ENCODE results near the gene ANKRD9.

ANKRD9 gene

GRCh38 chr14:102497998-102498677, 11.4 kb downstream of the ANKRD9 start:
- peak; percentile 19 for DNase-seq

- DNase-seq: no peak
Observed at GRCh38 chr14:102496958-102497744, 12.4 kb downstream of the ANKRD9 start.

DNA sequence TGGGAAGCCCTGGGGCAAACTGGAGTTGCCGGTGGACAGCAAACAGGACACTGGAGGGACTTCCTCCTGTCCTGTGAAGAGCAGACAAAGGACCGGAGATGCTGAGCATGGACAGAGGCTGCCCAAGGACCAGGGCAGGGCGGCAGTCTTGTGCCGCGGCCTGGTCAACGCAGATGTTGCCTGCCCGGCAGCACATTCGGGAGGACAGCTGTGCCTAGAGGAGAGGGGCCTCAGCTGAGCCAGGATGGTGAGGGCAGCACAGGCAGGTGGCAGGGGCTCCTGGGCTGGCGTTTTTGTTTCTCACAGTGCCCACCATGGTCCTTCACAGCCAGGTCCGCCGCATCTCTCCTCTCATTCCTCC, 13.3 kb downstream of the ANKRD9 start:
- DNase-seq: no peak

- DNase-seq: no peak
Observed at GRCh38 chr14:102495491-102496330, 13.9 kb downstream of the ANKRD9 start.

GRCh38 chr14:102493585-102493984, 16.0 kb downstream of the ANKRD9 start:
- DNase-seq: no peak

DNA sequence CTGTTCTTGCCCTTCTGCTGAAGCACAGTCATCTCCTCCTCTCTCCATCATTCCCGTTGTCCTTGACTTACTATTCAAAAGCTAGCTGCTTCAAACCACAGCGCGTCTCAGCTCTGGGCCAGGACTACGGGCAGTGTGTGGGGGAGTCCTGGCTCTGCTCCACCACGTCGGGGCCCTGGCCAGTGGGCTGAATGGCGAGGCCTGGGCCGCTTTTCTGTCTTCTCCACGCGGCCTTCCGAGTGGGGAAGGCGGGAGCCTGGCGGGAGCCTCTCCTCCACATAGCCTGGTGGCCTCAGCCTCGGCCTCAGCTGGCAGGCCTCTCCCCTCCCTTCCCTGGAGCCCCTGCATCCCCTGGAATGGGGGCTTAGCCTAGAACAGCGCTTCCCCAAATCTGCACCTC, 16.5 kb downstream of the ANKRD9 start:
- DNase-seq: no peak

DNA sequence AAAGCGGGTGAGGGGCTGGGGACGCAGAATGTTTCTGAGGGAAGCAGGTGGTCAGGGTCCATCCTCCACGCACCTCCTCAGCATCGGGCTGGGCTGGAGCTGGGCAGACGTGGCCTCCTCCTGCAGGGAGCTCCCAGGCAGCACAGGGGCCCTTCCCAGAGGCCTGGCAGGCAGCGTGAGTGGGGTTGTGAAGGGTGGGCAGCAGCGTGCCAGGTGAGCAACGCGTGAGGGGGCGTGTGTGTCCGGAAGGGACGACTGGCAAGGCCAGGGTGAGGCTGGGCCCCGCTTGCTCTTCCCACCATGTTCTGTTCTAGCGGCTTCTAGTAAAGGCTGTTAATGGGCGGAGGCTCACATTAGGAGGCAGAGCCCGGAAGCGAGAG, 17.1 kb downstream of the ANKRD9 start:
- no peak for DNase-seq

DNA sequence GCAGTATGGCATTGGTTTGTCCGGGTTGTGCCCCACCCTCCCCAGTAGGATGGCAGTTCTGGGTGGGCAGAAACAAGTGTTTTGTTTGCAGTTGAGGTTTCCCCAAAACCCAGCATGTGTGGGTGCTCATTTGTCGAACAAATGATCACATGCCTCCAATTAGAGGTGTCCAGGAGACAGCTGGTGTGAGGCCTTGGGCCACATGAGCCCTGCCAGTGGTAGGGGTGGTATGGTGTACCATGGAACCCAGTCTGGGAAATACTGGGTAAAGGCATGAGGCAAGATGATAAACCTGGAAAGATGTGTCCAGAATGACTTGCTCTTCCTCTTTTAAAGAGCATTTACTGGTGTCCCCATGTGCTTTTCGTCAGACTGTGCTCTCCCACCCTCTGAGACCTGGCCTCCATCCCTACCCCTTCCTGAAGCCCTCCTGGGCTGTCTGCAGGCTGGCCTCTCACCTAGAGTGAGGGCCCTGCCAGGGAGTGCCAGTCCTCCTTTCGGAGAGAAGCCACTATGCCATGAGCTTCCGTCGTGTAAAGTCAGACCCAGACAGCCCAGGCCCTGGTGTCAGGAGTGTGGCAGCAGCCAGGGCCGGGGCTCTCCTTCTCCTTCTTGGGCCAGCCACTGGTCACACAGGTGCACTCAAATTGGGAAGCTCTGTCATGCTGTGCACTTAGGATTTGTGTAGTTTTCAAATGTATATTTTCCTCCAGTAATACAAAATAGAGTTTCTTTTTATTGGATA, 17.6 kb downstream of the ANKRD9 start:
- DNase-seq: no peak

- no peak for DNase-seq
Observed at GRCh38 chr14:102491366-102491765, 18.2 kb downstream of the ANKRD9 start.

DNA sequence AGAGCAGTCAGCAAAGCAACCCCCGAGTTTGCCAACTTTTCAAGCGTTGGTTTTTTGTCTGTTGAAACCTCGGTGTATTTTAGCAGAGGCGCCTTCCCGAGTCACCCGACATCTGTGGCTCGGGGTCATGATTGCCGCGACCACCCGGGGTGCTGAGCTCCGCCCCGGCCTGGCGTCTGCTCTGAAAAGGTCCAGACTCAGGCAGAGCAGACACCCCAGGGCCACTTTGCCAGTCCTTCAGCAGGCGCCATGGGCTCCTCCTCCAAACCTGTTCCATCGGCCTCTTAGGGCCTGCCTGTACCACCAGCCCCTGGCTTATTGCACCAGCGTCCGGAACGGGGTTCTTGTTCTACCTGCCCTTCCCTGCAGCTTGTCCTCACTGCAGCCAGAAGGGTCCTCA, 19.1 kb downstream of the ANKRD9 start:
- no peak for DNase-seq

- DNase-seq: no peak
Observed at GRCh38 chr14:102487204-102487577, 22.4 kb downstream of the ANKRD9 start.

DNA sequence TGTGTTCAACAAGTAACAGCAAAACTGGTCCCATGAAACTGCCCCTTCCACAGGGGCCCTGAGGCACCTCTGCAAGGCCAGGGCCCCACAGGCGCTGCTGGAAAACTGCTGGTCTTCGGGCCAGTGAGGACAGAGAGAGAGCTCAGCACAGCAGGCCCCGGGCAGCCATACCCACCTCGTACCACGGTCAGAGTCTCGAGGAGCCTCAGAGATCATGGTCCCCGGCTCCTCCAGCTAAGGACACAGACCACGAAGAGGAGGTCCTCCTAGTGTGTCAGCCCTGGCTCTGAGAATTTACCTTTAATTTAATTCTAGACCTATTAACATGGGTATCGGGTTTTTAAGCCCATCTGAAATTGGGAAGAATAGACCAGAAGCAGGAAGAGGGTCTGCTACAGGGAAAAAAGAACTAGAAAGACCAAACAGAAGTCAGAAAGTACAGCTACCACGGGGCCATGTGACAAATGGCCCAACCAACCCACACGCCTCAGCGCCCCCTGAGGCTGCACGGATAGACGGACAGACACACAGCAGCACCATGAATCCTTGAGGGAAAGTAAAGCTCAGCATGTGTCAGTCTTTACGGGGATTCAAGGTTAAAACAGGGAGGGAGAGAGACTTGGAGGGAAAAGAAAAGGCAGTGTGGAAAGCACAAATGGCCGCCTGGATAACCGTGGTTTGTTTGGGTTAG, 22.9 kb downstream of the ANKRD9 start:
- no peak for DNase-seq

DNA sequence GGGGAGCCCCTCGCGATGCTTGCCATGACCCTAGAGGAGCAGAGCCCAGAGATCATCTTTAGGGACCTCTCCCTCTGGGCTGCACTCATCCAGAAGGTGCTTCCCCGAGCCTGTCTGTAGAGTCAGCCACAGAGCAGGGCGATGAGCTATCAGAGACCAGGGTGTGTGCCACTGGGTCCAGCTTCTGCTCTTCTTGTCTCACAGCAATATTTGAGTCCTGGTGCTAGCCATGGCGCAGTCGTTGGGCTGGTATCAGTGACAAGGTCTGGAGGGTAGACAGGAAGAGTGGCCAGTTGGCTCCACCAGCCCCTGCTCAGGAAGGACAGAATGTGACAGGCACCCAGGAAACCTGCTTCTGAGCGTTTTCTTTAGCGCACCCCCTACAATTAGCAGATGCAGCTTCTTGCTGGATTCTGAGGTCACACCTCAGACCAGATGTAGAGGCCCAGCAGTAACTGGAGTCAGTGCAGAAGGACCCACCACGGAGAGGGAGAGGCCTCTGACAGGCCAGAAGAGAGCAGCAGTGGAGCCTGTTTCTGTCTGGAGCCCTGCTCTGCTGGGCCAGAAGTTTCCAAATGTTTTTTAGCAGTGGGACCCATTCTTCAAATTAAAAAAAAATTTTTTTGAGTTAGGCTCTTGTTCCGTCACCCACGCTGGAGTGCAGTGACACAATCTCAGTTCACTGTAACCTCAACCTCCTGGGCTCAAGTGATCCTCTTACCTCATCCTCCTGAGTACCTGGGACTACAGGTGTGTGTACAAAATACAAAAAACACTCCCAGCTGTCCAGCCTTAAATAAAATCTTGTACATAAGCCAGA, 23.7 kb downstream of the ANKRD9 start:
- no peak for DNase-seq

- DNase-seq: no peak
Observed at GRCh38 chr14:102484316-102484715, 25.3 kb downstream of the ANKRD9 start.

- DNase-seq: no peak
Observed at GRCh38 chr14:102481791-102482238, 27.8 kb downstream of the ANKRD9 start.

GRCh38 chr14:102481371-102481770, 28.2 kb downstream of the ANKRD9 start:
- no peak for DNase-seq

GRCh38 chr14:102479777-102480176, 29.8 kb downstream of the ANKRD9 start:
- peak; percentile 88 for DNase-seq

- no peak for DNase-seq
Observed at GRCh38 chr14:102479107-102479506, 30.5 kb downstream of the ANKRD9 start.

DNA sequence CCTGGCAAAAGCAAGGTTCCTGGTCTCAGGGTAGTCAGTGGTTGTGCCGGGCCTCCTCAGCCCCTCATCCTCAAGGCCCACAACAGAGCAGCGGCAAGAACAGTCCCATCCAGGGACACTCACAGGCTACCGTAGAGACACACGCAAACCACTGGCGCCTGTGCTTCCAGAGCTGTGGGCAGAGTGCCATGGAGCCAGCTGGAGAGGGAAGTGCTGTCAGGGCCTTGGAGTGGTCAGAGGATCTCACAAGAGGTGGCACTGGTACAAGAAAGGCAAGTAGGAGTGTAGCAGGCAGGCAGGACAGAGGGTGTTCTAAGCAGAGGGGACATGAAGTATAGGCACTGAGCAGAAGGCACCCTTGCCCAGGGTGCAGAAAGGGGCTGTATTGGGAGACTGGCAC, 34.6 kb downstream of the ANKRD9 start:
- no peak for DNase-seq

- no peak for DNase-seq
Observed at GRCh38 chr14:102473559-102473958, 36.0 kb downstream of the ANKRD9 start.

DNA sequence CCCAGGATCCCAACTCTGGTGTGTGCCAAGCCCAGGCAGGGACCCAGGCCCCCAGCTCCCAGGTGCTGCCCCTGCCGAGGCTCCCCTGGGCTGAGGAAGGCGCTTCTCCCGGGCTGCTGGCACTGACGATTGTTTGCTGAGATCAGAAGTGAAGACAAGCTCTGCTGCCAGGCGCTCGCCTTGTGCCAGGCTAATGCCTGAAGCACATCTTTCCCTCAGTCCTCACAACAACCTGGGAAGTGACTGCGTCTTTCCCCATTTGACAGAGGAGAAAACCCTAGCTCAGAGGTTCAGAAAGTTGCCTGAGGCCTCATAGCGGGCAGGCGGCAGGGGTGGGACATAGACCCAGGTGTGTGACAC, 36.8 kb downstream of the ANKRD9 start:
- DNase-seq: no peak
